Measurements from ENCODE around the gene RNF208. TPM values are rescaled to one million over a fixed set of nuclear protein-coding genes. Genes with fewer than 3 reads are reported as not detected.
A peak's percentile ranks its signal among the peaks of the same experiment; 100 is the strongest.

RNF208 gene
- total and polyA plus RNA-seq, 9 of the 15 experiments (the other 6 are each of a cell fraction or from before 2014, with no cell fraction given) = 0.15 to 6.9 (median 0.50) TPM; not detected in 2

DNA sequence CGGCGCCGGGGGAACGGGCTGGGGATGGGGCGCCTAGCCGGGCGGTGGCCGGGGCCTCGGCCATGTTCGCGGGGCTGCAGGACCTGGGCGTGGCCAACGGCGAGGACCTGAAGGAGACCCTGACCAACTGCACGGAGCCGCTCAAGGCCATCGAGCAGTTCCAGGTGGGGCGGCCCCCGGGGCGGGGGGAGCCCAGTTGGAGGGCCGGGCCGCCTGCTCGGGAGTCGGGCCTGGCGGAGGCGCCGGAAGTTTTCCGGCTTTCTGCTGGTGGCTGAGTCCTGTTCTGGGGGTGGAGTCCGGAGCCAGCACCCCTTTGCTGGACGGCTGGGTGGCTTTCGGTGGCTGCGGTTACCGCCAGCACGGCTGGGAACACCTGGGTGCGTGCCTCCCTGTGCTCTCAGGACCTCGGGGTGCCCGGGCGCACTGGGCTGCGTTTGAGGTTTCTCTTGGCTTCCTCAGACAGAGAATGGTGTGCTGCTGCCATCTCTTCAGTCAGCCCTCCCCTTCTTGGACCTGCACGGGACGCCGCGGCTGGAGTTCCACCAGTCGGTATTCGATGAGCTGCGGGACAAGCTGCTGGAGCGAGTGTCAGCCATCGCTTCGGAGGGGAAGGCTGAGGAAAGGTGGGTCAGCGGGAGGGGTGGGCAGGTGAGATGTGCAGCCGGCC lies 33.5 kb upstream of the RNF208 start (continued):
- TF ChIP-seq, protein P1, sequence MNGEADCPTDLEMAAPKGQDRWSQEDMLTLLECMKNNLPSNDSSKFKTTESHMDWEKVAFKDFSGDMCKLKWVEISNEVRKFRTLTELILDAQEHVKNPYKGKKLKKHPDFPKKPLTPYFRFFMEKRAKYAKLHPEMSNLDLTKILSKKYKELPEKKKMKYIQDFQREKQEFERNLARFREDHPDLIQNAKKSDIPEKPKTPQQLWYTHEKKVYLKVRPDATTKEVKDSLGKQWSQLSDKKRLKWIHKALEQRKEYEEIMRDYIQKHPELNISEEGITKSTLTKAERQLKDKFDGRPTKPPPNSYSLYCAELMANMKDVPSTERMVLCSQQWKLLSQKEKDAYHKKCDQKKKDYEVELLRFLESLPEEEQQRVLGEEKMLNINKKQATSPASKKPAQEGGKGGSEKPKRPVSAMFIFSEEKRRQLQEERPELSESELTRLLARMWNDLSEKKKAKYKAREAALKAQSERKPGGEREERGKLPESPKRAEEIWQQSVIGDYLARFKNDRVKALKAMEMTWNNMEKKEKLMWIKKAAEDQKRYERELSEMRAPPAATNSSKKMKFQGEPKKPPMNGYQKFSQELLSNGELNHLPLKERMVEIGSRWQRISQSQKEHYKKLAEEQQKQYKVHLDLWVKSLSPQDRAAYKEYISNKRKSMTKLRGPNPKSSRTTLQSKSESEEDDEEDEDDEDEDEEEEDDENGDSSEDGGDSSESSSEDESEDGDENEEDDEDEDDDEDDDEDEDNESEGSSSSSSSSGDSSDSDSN (IDR thresholded peaks at IDR 0.05; ENCODE audit: borderline replicate concordance in 1 of 2, low read depth in 2 of 2, low read length in 2 of 2) = 0 out of 4 replicates have a peak, but pooled peaks of 1 of the 2 experiments have one; percentile 24
- TF ChIP-seq, protein P2, sequence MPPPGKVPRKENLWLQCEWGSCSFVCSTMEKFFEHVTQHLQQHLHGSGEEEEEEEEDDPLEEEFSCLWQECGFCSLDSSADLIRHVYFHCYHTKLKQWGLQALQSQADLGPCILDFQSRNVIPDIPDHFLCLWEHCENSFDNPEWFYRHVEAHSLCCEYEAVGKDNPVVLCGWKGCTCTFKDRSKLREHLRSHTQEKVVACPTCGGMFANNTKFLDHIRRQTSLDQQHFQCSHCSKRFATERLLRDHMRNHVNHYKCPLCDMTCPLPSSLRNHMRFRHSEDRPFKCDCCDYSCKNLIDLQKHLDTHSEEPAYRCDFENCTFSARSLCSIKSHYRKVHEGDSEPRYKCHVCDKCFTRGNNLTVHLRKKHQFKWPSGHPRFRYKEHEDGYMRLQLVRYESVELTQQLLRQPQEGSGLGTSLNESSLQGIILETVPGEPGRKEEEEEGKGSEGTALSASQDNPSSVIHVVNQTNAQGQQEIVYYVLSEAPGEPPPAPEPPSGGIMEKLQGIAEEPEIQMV (tag; conservative IDR thresholded peaks at IDR 0.05; ENCODE audit: low read depth) = peak; percentile 80
- TF ChIP-seq TCF7L2 (IDR thresholded peaks at IDR 0.05; ENCODE audit: low read depth, low read length) (no peak), FOXA1 (IDR thresholded peaks at IDR 0.05; ENCODE audit: borderline replicate concordance) (no peak), ZNF57 (CRISPR knock-in tag; IDR thresholded peaks at IDR 0.05) (no peak), HDAC1 (IDR thresholded peaks at IDR 0.05) (no peak)
- TF ChIP-seq, protein P3, sequence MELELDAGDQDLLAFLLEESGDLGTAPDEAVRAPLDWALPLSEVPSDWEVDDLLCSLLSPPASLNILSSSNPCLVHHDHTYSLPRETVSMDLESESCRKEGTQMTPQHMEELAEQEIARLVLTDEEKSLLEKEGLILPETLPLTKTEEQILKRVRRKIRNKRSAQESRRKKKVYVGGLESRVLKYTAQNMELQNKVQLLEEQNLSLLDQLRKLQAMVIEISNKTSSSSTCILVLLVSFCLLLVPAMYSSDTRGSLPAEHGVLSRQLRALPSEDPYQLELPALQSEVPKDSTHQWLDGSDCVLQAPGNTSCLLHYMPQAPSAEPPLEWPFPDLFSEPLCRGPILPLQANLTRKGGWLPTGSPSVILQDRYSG (tag; conservative IDR thresholded peaks at IDR 0.05; ENCODE audit: low read depth) = no peak
- TF ChIP-seq, protein P4, sequence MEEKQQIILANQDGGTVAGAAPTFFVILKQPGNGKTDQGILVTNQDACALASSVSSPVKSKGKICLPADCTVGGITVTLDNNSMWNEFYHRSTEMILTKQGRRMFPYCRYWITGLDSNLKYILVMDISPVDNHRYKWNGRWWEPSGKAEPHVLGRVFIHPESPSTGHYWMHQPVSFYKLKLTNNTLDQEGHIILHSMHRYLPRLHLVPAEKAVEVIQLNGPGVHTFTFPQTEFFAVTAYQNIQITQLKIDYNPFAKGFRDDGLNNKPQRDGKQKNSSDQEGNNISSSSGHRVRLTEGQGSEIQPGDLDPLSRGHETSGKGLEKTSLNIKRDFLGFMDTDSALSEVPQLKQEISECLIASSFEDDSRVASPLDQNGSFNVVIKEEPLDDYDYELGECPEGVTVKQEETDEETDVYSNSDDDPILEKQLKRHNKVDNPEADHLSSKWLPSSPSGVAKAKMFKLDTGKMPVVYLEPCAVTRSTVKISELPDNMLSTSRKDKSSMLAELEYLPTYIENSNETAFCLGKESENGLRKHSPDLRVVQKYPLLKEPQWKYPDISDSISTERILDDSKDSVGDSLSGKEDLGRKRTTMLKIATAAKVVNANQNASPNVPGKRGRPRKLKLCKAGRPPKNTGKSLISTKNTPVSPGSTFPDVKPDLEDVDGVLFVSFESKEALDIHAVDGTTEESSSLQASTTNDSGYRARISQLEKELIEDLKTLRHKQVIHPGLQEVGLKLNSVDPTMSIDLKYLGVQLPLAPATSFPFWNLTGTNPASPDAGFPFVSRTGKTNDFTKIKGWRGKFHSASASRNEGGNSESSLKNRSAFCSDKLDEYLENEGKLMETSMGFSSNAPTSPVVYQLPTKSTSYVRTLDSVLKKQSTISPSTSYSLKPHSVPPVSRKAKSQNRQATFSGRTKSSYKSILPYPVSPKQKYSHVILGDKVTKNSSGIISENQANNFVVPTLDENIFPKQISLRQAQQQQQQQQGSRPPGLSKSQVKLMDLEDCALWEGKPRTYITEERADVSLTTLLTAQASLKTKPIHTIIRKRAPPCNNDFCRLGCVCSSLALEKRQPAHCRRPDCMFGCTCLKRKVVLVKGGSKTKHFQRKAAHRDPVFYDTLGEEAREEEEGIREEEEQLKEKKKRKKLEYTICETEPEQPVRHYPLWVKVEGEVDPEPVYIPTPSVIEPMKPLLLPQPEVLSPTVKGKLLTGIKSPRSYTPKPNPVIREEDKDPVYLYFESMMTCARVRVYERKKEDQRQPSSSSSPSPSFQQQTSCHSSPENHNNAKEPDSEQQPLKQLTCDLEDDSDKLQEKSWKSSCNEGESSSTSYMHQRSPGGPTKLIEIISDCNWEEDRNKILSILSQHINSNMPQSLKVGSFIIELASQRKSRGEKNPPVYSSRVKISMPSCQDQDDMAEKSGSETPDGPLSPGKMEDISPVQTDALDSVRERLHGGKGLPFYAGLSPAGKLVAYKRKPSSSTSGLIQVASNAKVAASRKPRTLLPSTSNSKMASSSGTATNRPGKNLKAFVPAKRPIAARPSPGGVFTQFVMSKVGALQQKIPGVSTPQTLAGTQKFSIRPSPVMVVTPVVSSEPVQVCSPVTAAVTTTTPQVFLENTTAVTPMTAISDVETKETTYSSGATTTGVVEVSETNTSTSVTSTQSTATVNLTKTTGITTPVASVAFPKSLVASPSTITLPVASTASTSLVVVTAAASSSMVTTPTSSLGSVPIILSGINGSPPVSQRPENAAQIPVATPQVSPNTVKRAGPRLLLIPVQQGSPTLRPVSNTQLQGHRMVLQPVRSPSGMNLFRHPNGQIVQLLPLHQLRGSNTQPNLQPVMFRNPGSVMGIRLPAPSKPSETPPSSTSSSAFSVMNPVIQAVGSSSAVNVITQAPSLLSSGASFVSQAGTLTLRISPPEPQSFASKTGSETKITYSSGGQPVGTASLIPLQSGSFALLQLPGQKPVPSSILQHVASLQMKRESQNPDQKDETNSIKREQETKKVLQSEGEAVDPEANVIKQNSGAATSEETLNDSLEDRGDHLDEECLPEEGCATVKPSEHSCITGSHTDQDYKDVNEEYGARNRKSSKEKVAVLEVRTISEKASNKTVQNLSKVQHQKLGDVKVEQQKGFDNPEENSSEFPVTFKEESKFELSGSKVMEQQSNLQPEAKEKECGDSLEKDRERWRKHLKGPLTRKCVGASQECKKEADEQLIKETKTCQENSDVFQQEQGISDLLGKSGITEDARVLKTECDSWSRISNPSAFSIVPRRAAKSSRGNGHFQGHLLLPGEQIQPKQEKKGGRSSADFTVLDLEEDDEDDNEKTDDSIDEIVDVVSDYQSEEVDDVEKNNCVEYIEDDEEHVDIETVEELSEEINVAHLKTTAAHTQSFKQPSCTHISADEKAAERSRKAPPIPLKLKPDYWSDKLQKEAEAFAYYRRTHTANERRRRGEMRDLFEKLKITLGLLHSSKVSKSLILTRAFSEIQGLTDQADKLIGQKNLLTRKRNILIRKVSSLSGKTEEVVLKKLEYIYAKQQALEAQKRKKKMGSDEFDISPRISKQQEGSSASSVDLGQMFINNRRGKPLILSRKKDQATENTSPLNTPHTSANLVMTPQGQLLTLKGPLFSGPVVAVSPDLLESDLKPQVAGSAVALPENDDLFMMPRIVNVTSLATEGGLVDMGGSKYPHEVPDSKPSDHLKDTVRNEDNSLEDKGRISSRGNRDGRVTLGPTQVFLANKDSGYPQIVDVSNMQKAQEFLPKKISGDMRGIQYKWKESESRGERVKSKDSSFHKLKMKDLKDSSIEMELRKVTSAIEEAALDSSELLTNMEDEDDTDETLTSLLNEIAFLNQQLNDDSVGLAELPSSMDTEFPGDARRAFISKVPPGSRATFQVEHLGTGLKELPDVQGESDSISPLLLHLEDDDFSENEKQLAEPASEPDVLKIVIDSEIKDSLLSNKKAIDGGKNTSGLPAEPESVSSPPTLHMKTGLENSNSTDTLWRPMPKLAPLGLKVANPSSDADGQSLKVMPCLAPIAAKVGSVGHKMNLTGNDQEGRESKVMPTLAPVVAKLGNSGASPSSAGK (IDR thresholded peaks at IDR 0.05) = no peak

All from K562 (cell line).